Aortic smooth muscle cell (primary cell): ENCODE data around the gene BMP4. TPM values are rescaled to one million over a fixed set of nuclear protein-coding genes. Genes with fewer than 3 reads are reported as not detected.

Source experiments
- total RNA-seq: library from RNA; depleted of rRNA; stranded (reverse); fragments of >200 nt; gene quantifications from 2 replicates; pipeline ENCODE4 v1.2.3, GENCODE V29; 2014

Gene BMP4
- total RNA-seq: 2.4 and 8.6 TPM in 2 replicates

DNA sequence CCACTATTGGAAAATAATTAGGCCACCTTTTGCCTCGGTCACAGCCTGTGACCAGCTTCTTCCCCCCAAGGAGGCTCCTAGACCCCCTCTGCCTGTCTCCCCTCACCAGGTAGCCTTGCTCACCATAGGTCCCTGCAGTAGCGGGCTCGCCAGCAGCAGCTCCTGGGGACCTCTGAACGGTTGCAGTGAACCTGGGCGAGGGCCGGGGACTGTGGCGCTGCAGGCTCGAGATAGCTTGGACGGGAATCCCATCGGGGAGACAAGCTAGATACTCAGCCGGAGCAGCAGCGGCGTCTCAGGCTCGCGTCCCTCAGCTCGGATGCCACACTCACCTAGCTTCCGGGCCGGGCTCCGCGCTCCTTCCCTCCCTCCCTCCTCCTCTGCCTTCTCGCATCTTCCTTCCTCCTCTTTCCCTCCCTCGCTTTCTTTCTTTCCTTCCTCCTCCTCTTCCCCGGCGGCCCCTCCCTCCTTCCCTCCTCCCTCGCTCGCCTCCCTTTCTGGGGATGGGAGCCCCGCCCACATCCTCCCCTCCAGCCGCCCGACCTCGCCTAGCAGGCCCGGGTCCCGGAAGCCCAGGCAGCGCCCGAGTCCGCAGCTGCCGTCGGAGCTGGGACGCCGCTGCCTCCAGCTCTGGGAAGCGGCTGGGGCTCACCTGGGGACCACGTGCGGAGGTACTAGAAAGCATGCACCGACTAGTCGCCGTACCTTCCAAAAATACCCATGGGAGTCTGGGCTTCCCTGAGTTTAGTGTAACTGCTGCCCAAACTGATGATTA lies at the start of gene BMP4:
TSS of gene BMP4 (minus strand) at position 399 of the 775 bp plus-strand sequence. CDS start 4,603 bp downstream, outside the sequence.

